Superior temporal gyrus (tissue), 1 donor: ENCODE results near the gene RASSF8.
A peak's percentile ranks its signal among the peaks of the same experiment; 100 is the strongest.

ENCODE experiments used
- DNase-seq: peaks from one replicate; pipeline ENCODE4 v3.0.0-alpha.2; 2016; ENCODE audit errors: extremely low spot score

Gene RASSF8

GRCh38 chr12:26102953-26103352 lies 144.5 kb downstream of the RASSF8 start:
- DNase-seq, result no peak

DNA sequence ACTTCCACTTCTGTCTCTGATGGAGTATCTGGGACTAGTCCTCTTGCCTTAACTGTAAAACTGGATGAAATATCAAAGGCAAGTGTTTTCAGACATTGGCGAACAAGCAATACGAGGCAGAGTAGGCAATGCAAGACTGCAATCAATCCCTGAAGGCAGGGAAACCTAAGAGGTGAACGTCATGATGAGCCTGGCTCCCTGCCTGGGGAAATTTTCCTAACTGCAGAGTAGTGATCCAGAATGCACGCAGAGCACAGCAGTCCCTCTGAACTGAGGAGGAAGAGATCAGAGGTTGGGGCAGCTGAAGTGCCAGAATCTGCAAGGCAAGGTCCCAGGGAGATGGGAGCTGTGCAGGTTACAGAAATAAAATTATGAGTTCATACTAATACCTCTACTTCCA lies 147.9 kb downstream of the RASSF8 start:
- DNase-seq, result no peak

DNA sequence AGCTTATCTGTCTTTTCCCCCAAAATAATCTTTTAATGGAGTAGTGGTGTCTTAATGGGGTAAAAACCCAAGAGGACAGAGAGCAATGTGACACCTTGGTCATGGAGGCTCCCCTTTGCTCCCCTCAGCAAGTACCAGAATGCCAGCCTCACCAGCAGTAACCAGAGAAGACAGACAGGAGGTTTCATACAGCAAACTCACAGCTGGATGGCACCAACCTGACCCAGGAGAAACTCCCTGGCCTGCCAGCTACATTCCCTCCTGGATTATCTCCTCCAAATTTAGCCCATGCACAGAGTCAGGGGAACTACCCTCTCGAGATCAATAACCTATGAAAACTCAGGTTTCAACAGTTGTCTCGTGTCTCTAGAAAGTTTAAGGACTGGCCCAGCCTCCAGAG lies 150.4 kb downstream of the RASSF8 start:
- no peak for DNase-seq

DNA sequence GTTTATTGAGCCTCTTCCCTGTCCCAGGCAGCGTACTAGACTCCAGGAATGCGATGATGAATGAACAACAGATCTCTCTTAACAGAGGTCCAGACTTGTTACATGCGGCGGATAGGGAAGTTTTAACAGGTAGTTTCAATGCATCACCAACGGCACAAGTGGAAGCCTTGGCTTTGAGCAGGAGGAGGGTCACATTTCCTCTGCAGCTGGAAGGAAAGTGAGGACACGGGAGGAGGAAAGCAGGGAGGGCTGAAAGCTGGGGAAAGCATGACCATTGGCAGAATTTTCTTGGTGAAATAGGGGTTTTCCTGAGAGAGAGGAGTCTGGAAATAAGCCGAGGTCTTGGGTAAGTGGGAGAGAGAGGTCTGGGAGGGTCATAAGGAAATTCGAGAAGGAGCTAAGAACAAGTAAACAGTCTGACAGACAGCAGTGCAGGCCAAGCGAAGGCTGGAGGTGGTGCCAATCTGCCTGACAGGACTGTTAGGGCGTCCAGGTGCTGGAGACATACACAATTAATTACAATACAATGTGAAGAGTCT lies 150.9 kb downstream of the RASSF8 start:
- DNase-seq, result no peak

- no peak for DNase-seq
Measured at GRCh38 chr12:26112232-26112631, 153.8 kb downstream of the RASSF8 start.

DNA sequence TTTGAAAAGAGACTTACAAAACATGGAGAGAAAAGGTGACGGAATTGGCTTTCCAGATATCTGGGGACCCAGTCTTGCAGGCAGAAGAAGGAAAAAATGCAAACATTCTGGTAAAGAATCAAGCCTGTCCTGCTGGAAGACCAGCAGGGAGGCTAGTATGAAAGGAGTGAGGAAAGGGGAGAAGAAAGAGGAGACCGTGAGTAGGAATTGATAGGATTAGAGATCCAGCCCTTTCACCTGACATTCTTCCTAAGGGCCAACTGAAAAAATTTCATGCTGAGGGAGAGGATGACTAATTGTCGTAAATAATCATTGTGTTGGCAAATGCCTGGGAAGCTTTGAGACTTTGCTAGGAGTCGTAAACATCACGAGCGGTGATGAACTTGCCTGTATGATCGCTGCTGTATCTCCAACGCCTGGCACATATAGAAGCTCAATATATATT lies 154.2 kb downstream of the RASSF8 start:
- DNase-seq, result peak; percentile 32

GRCh38 chr12:26113181-26113654 lies 154.7 kb downstream of the RASSF8 start:
- DNase-seq, result peak; percentile 68

- peak; percentile 89 for DNase-seq
Measured at GRCh38 chr12:26113853-26114719, 155.6 kb downstream of the RASSF8 start.

GRCh38 chr12:26114720-26115401 lies 156.4 kb downstream of the RASSF8 start:
- peak; percentile 71 for DNase-seq

DNA sequence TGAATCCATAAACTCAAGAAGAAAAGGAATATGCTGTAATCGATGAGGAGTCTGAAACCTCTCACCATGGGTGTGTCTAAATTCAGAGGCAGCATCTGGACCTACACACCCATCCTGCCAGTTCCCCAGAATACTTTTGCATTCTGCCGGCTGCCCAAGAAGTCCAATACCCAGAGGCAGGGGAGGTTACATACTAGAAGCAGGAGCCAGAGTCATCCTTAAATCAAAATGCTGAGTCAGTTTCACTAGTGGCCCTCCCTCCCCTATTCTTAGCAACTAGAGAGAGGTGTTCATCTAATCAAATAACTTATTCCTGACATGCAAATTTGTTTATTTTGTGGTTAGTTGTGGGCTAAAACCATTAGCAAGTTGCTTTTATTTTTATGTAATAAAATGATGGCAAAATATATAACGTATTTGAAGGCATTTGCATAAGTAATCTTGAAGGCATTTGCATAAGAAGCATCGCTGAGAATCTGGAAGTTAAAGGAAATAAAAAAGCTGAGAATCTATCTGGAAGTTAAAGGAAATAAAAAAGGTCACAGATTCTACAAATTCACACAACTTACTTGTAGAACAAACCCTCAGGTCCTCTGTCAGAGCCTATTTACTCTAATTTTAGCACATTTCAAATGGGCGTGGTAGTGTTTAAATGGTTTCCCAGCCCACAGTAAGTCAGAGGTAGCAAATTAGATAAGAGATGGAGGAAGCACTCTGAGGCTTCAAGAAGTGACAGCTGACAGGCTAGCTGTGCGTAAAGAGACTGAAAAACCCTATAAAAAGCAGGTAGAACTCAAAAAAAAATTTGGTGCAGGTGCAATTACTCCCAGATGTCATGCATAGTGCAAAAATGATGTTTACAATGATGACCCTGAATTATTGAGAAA lies 158.6 kb downstream of the RASSF8 start:
- peak; percentile 71 for DNase-seq

DNA sequence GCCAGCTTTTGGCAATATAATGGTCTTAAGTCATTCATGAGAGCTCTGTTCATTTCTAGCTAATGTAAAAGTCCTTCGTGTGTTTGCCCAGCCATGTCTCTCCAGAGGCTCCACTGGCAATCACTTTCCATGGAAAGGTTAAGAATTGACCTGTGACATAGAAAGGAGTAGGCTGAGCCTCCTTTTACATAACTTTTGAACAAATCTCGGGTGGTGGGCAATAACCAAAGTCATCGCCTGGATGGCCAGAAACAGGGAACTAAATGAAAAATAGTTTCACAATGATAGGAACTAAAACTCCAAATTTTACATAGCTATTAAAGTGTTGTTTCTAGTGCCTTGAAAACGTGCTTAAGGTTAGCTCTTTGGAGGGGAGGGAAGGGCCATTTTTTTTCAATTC lies 159.8 kb downstream of the RASSF8 start:
- DNase-seq, result peak; percentile 68

DNA sequence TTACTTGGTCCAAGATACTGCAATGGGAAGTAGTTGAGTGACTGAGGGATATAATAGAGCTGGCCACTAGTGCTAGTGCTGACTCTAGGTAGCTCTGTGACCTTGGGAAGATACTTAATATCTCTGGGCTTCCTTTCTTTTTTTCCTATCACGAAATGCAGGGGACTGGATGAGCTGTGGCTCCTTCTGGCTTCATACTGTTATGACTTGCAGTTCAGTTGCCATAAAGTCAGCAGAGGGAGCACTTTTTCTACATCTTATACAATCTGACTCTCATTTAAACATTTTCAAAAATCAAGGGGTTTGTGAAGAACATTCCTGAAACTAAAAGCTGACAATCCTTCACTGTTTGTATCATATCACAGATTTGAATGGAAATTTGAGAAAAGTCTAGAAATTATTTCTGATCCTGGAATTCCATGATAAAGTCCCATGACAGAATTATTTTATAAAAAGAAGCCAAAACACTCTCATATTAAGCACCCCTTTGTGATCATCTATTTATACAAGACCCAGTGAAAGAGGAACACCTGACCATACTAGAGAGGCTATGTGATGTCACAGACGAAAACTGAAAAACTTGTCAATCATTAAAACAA lies 161.0 kb downstream of the RASSF8 start:
- peak; percentile 95 for DNase-seq

- peak; percentile 88 for DNase-seq
Measured at GRCh38 chr12:26120561-26121274, 162.2 kb downstream of the RASSF8 start.

DNA sequence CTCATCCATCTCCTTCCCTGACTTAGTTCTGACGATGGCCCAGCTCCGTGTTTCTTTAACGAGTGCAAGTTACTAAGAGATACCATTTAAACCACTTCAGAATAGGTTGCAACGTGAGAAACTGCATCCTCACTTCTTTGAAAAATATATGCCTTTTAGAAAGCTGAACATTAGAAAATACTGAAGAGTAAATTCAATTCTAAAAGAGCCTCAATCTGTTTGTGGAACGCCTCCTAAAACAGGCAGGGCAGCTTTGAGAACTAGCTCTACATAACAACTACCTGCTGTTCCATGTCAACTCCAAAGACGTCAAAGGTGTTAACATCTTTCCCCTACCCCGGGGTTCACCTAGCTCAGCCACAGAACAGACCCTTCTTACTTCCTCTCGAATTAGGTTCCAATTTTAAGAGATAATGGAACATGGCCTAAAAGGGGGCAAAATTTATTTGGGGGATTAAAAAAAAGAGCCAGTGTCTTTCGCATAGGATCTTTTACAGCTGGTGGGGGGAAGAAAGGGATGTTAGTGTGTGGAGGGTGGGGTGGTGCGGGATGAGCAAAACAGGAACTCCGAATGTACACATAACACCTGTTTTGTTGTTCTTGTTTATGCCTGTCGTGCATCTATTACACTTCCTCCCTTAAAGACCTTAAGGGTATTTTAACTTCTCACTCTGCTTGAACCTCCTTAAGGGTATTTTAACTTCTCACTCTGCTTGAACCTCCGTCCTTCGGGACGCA lies 163.0 kb downstream of the RASSF8 start:
- peak; percentile 63 for DNase-seq

GRCh38 chr12:26122061-26122680 lies 163.7 kb downstream of the RASSF8 start:
- DNase-seq, result no peak

DNA sequence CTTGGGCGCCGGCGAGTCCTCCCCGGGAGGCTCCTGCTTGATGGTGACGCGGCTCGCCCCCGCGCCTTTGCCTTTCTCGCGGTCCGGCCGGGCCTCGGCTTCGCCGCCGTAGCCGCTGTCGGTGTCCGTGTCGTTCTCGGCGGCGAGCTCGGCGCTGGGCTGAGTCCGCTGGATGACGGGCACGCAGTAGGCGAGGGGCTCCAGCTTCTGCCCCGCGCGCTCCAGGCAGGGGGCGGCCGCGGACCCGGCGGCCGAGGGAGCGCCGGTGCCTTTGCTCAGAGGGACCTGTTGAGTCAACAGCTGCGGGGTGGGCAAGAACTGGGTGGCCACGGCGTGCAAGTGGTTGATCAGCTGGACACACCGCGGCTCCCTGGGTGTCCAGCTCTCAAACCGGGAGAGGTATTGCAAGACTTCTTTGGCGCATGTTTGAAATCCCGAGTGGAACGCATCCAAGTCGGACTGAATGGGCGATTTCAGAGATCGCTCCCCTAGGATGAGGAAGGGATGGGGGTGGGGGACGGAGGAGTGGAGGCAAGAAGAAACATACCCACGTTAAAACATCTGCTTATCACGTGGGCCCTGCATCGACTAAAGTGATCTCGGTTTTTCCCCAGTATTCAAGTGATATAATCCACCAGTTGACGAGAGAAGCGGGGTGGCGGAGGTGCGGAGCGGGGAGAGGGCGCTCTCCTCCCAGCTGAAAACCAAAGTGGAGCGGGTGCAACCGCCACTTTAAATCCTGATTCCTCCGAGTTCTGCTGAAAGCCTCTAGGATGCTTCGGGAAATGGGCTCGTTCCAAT lies 164.4 kb downstream of the RASSF8 start:
- DNase-seq, result peak; percentile 90

DNA sequence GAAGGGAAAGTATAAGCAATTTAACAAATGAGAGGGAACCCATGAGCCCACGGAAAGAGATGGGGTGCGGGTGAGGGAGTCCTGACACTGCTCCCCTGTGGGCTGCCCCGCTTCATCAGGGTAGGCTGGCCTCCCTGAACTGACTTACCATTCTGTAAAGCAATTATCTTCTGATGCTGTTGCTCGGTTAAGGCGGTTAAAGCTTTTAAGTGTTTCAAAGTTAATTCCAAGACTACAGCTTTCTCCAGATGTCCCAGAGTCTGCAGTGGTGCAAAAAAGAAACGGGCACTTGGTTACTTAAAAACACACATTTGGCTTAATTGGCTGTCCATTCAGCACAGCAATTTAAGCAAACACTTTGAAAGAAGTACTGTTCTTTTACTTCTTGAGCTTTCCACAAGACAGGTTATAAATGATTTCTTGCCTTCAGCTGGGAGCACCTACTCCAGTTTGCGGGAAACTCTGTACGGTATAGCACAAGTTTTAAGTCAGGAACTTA lies 165.0 kb downstream of the RASSF8 start:
- no peak for DNase-seq
